Thyroid gland (tissue), 4 donors: Measurements from ENCODE around the gene SAMD14. TPM values are rescaled to one million over a fixed set of nuclear protein-coding genes. Genes with fewer than 3 reads are reported as not detected.

Experiments
- DNase-seq, 2 donors: peaks; one replicate each; pipeline ENCODE4 v3.0.0-alpha.2; 2019
- H3K27ac ChIP-seq, 3 donors: fragments of 200-600 bp; sonication (generic); 1 replicate in 2 of 3; 2 replicates in 1 of 3; pipeline ENCODE4 v1.5.1; 2016 to 2019; ENCODE audit warnings: mild to moderate bottlenecking in 1 of 3, moderate library complexity in 1 of 3
- H3K27me3 ChIP-seq: fragments of 200-600 bp; sonication (generic); one replicate; pipeline ENCODE4 v1.5.1; 2019
- H3K36me3 ChIP-seq, 2 donors: fragments of 200-600 bp; sonication (generic); one replicate each; pipeline ENCODE4 v1.5.1; 2016 to 2019
- H3K4me1 ChIP-seq, 2 donors: fragments of 200-600 bp; sonication (generic); one replicate each; pipeline ENCODE4 v1.5.1; 2017 to 2019
- H3K4me3 ChIP-seq, 3 donors: fragments of 200-600 bp; sonication (generic); replicated peaks in 1 of 3; 1 replicate in 2 of 3; 2 replicates in 1 of 3; pipeline ENCODE4 v1.5.1; 2016; ENCODE audit warnings: mild to moderate bottlenecking in 1 of 3
- H3K9me3 ChIP-seq: fragments of 200-600 bp; sonication (generic); one replicate; pipeline ENCODE4 v1.5.1; 2017
- POLR2A ChIP-seq, 2 donors: fragments of 450-650 bp; IDR thresholded peaks; one replicate each; pipeline ENCODE4 v1.6.1; 2017; ENCODE audit warnings: antibody characterized with exemption in 2 of 2, mild to moderate bottlenecking in 2 of 2, moderate library complexity in 1 of 2
- WGBS, 2 donors: methylation state at CpG; one replicate each; pipeline ENCODE4 v1.1.5; 2017; 5-methylcytosine and 5-hydroxymethylcytosine counted together
- intact Hi-C: fragments of 100-400 bp; cut with DNase I; formaldehyde crosslinking; loops from one replicate; pipeline ENCODE4 v1.15.1; 2023
- total RNA-seq, 4 donors: library from RNA; depleted of rRNA; stranded (reverse); fragments of >200 nt; gene quantifications; one replicate each; pipeline ENCODE4 v1.2.3, GENCODE V29; 2016
- TF ChIP-seq, protein P1 (sequence below), 6 experiments: fragments of 200-600 bp in 3 of 6; fragments of 450-650 bp in 3 of 6; sonication (generic) in 3 of 6; IDR thresholded peaks; one replicate each; pipeline ENCODE4 v1.5.1; 2016 to 2019; ENCODE audit warnings: antibody characterized with exemption in 6 of 6, mild to moderate bottlenecking in 2 of 6, inconsistent platforms in 1 of 6, moderate library complexity in 1 of 6

SAMD14 gene
- total RNA-seq, 4 donors from 2014 or later = 0.24 to 0.81 (median 0.58) TPM

DNA sequence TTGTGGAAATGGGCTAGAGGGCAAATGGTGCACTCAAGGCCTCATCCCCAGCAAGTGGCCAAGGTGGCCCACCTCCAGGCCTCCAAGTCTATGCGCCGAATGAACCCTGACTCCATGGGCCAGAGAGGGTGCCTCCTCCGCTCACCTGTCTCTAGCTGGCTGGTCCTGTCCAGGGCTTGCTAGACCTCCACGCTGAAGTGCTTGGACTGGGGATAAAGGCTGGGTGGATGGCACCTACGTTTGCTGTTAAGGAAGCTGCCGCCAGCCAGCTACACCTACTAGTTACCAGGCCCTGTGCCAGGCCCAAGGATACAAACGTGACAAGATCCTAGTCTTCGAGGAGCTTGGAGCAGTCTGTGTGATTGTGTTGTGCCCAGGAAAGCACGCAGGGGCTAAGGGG, 35.1 kb upstream of the SAMD14 start:
- no peak overlapping the region for H3K4me3 ChIP-seq

DNA sequence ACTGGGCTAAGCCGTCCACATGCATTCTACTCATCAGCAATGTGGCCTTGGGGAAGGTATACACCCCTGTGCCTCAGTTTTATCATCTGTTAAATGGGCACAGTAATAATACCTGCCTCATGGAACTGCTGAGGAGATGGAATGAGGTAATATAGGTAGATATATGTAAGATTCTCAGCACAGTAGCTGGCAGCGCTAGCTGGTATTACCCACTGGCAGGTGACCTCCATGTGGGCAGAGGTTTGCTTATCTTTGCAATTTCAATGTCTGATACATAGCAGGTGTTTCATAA, 34.7 kb upstream of the SAMD14 start:
- WGBS, 2 donors = 100% methylated on average over 1 to 2 of the region's 2 CpGs
- H3K9me3 ChIP-seq = no peaks in the 10 kb centered on the region
- no peaks in the 10 kb centered on the region for H3K27me3 ChIP-seq
- TF ChIP-seq, protein P1, sequence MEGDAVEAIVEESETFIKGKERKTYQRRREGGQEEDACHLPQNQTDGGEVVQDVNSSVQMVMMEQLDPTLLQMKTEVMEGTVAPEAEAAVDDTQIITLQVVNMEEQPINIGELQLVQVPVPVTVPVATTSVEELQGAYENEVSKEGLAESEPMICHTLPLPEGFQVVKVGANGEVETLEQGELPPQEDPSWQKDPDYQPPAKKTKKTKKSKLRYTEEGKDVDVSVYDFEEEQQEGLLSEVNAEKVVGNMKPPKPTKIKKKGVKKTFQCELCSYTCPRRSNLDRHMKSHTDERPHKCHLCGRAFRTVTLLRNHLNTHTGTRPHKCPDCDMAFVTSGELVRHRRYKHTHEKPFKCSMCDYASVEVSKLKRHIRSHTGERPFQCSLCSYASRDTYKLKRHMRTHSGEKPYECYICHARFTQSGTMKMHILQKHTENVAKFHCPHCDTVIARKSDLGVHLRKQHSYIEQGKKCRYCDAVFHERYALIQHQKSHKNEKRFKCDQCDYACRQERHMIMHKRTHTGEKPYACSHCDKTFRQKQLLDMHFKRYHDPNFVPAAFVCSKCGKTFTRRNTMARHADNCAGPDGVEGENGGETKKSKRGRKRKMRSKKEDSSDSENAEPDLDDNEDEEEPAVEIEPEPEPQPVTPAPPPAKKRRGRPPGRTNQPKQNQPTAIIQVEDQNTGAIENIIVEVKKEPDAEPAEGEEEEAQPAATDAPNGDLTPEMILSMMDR (IDR thresholded peaks at IDR 0.05) = no peak
- no peak for TF ChIP-seq POLR2A (IDR thresholded peaks at IDR 0.05)
- H3K27ac ChIP-seq = no peak overlapping the region
- no peak for DNase-seq
- intact Hi-C loops = loop anchor here (5.0 kb wide), 1 partner anchor 67 kb away; the partner anchor contains the start of gene PDK2
- H3K4me3 ChIP-seq = no peak overlapping the region
- H3K36me3 ChIP-seq = no peaks in the 10 kb centered on the region
- H3K4me1 ChIP-seq = peaks cover 0 to 6% of the 10 kb centered on the region in 2 donors

More for the DNA sequence above, 35.1 kb upstream of the SAMD14 start:
- no peaks in the 10 kb centered on the region for H3K27me3 ChIP-seq
- DNase-seq = no peak
- no peaks in the 10 kb centered on the region for H3K36me3 ChIP-seq
- no peaks in the 10 kb centered on the region for H3K9me3 ChIP-seq
- no peak overlapping the region for H3K27ac ChIP-seq
- intact Hi-C loops = no loop called here
- peaks cover 0 to 6% of the 10 kb centered on the region in 2 donors for H3K4me1 ChIP-seq
- TF ChIP-seq, protein P1 (IDR thresholded peaks at IDR 0.05) = no peak
- no peak for TF ChIP-seq POLR2A (IDR thresholded peaks at IDR 0.05)
- 74 to 83% methylated on average over 4 to 8 of the region's 9 CpGs for WGBS, 2 donors

DNA sequence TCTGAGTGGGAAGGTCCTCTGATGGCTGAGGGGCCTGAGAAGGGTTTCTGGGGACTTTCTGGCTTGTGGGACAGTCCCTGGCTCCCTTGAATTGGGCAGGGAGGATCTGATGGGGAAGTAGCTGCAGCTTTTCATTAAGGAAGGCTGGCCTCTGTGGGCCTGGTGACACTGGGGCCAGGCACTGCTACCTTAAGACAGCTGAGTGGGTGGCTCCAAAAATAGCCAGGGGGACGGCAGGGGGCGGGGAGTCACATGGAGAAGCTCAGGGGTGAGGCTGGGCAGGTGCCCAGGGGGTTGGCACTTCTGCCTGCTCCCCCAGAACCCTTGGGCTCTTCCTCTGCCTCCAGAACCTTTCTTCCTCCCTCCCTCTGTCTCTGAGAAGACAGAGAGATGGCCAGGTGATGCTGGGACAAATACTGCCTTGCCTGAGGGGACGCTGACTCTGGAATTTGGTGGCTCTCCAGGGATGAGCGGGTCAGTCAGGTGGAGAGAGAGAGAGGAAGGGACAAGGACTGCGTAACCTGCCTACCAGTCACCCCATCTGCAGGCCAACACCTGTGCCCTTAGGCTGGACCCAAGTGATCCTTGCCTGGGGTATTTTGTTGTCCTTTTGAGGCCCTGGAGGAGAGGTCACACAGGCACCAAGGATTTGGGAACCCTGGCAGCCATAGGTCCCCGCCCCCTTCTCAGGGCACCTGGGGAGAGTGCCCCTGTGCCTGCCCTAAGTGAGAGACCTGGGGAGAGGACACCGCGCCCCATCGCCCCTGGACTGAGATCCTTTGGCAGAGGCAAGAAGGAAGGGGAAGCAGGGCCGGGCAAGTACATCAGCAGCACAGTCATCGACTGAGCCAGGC, 34.1 kb upstream of the SAMD14 start:
- Histone ChIP-seq H3K27me3 (no peaks in the 10 kb centered on the region), H3K27ac (no peak overlapping the region), H3K36me3 (no peaks in the 10 kb centered on the region), H3K4me1 (peaks cover 0 to 6% of the 10 kb centered on the region in 2 donors), H3K4me3 (no peak overlapping the region), H3K9me3 (no peaks in the 10 kb centered on the region)
- TF ChIP-seq, protein P1 (IDR thresholded peaks at IDR 0.05) = no peak
- TF ChIP-seq POLR2A (IDR thresholded peaks at IDR 0.05) = no peak
- DNase-seq = no peak
- WGBS, 2 donors = 81 to 90% methylated on average over 6 to 9 of the region's 11 CpGs
- intact Hi-C loops = loop anchor here (5.0 kb wide), 1 partner anchor 67 kb away; the partner anchor contains the start of gene PDK2

DNA sequence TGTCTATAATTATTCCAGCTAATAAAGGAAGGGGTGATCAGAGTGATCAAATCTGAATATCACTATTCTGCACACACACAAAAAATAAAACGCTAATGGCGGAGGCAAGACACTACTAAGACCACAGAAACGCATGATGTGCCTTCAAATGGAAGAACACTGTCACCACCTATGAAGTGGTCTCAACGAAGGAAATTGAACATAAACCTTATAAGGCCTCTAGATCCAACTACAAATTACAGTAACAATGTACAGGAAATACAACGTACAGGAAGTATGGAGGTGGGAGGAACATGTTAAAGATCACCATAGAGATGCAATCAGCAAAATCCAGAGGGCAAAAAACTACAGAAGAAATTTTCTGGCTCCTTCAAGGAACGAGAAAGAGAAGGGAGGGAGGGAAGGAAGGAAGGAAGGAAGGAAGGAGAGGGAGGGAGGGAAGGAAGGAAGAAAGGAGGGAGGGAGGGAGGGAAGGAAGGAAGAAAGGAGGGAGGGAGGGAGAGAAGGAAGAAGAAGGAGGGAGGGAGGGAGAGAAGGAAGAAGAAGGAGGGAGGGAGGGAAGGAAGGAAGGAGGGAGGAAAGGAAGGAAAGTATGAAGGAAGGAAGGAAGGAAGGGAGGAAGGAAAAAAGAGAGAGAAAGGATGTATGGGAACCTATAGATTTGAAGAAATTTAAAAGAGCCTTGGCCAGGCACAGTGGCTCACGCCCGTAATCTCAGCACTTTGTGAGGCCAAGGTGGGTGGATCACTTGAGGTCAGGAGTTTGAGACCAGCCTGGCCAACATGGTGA, 32.7 kb upstream of the SAMD14 start:
- no peak for TF ChIP-seq POLR2A (IDR thresholded peaks at IDR 0.05)
- TF ChIP-seq, protein P1 (IDR thresholded peaks at IDR 0.05) = no peak
- intact Hi-C loops = loop anchor here (5.0 kb wide), 1 partner anchor 65 kb away; the partner anchor contains the start of gene PDK2
- 74 to 77% methylated on average over 8 of the region's 8 CpGs for WGBS, 2 donors
- no peak overlapping the region for H3K4me3 ChIP-seq
- H3K27ac ChIP-seq = no peak overlapping the region
- H3K4me1 ChIP-seq = peaks cover 0 to 6% of the 10 kb centered on the region in 2 donors
- no peaks in the 10 kb centered on the region for H3K27me3 ChIP-seq
- H3K9me3 ChIP-seq = no peaks in the 10 kb centered on the region
- DNase-seq = no peak
- H3K36me3 ChIP-seq = no peaks in the 10 kb centered on the region
